Fibroblast of lung (primary cell): Measurements from ENCODE around the gene TMEM150A.
"Not testable (repeated sequence)": the region's sequence is repeated elsewhere in the genome, so short reads cannot be mapped to it uniquely, and the experiment has no call there.

Source experiments
- EZH2 ChIP-seq: IDR thresholded peaks from 2 replicates; pipeline ENCODE4 v1.5.1; 2012; ENCODE audit warnings: low read length, control low read depth, mild to moderate bottlenecking; ENCODE audit errors: missing control alignments
- TF ChIP-seq, protein P1 (sequence below), 2 donors: IDR thresholded peaks in 1 of 2; conservative IDR thresholded peaks in 1 of 2; 1 replicate in 1 of 2; 2 replicates in 1 of 2; pipeline ENCODE4 v1.5.1; 2011 to 2012; ENCODE audit warnings: low read length in 2 of 2, control low read depth in 1 of 2, inconsistent platforms in 1 of 2, low read depth in 1 of 2, mild to moderate bottlenecking in 1 of 2

- TF ChIP-seq, protein P1, sequence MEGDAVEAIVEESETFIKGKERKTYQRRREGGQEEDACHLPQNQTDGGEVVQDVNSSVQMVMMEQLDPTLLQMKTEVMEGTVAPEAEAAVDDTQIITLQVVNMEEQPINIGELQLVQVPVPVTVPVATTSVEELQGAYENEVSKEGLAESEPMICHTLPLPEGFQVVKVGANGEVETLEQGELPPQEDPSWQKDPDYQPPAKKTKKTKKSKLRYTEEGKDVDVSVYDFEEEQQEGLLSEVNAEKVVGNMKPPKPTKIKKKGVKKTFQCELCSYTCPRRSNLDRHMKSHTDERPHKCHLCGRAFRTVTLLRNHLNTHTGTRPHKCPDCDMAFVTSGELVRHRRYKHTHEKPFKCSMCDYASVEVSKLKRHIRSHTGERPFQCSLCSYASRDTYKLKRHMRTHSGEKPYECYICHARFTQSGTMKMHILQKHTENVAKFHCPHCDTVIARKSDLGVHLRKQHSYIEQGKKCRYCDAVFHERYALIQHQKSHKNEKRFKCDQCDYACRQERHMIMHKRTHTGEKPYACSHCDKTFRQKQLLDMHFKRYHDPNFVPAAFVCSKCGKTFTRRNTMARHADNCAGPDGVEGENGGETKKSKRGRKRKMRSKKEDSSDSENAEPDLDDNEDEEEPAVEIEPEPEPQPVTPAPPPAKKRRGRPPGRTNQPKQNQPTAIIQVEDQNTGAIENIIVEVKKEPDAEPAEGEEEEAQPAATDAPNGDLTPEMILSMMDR (conservative IDR thresholded peaks at IDR 0.05 in 1 of 2, IDR thresholded peaks at IDR 0.05 in 1 of 2; ENCODE audit: low read depth in 1 of 2, low read length in 2 of 2): not testable (repeated sequence)
- not testable (repeated sequence) for TF ChIP-seq EZH2
These were observed 15.2 kb upstream of the TMEM150A start for GRCh38 chr2:85617723-85618122.
